ENCODE data around the gene CARD6.
"Not testable (repeated sequence)": the region's sequence is repeated elsewhere in the genome, so short reads cannot be mapped to it uniquely, and the experiment has no call there.

Gene CARD6, protein sequence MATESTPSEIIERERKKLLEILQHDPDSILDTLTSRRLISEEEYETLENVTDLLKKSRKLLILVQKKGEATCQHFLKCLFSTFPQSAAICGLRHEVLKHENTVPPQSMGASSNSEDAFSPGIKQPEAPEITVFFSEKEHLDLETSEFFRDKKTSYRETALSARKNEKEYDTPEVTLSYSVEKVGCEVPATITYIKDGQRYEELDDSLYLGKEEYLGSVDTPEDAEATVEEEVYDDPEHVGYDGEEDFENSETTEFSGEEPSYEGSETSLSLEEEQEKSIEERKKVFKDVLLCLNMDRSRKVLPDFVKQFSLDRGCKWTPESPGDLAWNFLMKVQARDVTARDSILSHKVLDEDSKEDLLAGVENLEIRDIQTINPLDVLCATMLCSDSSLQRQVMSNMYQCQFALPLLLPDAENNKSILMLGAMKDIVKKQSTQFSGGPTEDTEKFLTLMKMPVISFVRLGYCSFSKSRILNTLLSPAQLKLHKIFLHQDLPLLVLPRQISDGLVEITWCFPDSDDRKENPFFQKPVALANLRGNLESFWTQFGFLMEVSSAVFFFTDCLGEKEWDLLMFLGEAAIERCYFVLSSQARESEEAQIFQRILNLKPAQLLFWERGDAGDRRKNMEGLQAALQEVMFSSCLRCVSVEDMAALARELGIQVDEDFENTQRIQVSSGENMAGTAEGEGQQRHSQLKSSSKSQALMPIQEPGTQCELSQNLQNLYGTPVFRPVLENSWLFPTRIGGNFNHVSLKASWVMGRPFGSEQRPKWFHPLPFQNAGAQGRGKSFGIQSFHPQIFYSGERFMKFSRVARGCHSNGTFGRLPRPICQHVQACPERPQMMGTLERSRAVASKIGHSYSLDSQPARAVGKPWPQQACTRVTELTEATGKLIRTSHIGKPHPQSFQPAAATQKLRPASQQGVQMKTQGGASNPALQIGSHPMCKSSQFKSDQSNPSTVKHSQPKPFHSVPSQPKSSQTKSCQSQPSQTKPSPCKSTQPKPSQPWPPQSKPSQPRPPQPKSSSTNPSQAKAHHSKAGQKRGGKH

DNA sequence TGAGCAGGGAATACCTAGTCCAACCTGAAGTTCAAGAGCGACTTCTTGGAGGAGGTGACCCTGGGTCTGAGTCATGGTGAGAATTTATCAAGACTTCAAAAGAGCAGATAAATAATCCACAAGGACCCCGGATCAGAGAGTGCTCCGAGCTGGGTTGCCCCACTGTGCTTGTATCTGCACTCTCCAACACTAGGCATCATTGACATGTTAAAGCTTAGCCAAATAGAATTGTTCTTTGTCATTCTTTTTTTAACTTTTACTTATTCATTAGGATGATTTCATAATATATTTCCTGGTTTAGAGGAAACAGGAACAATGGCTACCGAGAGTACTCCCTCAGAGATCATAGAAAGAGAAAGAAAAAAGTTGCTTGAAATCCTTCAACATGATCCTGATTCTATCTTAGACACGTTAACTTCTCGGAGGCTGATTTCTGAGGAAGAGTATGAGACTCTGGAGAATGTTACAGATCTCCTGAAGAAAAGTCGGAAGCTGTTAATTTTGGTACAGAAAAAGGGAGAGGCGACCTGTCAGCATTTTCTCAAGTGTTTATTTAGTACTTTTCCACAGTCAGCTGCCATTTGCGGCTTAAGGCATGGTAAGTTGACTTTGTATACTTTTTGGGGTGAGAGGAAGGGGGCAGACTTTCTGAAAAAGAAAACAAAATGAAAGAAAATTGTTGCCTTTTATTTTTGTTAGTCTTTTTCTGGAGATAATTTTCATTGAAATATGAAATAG, at the start of gene CARD6:
Gene CARD6 (plus strand): TSS at position 300 of the 738 bp plus-strand sequence. CDS start 16 bp downstream, at position 316.
- no peak for DNase-seq

DNA sequence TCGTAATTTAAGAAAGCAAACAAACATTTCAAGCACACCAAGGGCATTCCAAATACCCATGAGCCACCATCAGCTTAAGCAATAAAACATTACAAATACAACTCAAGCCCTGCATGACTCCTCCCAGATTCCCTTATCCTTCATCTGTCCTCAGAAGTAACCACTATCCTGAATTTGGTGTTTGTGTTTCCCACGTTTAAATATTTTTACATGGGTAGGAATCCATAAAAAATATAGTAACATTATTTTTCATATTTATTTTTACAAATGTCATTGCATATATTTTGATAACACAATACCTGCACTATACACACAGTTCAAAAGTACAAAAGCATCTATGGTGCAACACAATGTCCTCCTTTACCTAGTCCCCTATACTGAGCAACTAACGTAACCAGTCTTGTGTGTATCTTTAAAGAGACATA, 49.4 kb upstream of the CARD6 start:
- DNase-seq, result no peak

DNA sequence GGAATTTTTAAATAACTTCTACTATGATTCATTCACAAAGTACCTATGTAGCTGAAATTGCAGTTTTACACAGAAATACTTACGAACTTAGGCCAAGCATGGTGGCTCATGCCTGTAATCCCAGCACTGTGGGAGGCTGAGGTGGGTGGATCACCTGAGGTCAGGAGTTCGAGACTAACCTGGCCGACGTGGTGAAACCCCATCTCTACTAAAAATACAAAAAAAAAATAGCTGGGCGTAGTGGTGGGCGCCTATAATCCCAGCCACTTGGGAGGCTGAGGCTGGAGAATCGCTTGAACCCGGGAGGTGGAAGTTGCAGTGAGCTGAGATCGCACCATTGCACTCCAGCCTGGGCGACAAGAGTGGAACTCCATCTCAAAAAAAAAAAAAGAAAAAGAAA, 48.5 kb upstream of the CARD6 start:
- not testable (repeated sequence) for DNase-seq

DNA sequence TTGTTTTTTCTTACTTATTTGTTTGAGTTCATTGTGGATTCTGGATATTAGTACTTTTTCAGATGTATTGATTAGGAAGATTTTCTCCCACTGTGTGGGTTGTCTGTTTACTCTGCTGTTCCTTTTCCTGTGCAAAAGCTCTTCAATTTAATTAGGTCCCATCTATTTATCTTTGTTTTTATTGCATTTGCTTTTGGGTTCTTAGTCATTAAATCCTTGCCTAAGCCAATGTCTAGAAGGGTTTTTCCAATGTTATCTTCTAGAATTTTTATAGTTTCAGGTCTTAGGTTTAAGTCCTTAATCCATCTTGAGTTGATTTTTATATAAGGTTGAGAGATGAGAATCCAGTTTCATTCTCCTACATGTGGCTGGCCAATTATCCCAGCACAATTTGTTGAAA, 46.8 kb upstream of the CARD6 start:
- DNase-seq, result not testable (repeated sequence)

DNA sequence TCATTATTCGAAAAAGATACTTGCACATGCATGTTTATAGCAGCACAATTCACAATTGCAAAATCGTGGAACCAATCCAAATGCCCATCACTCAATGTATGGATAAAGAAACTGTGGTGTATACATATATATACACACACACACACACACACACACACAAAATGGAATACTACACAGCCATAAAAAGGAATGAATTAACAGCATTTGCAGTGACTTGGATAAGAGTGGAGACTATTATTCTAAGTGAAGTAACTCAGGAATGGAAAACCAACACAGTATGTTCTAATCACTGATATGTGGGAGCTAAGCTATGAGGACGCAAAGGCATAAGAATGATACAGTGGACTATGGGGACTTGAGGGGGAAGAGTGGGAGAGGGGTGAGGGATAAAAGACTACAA, 46.3 kb upstream of the CARD6 start:
- not testable (repeated sequence) for DNase-seq

DNA sequence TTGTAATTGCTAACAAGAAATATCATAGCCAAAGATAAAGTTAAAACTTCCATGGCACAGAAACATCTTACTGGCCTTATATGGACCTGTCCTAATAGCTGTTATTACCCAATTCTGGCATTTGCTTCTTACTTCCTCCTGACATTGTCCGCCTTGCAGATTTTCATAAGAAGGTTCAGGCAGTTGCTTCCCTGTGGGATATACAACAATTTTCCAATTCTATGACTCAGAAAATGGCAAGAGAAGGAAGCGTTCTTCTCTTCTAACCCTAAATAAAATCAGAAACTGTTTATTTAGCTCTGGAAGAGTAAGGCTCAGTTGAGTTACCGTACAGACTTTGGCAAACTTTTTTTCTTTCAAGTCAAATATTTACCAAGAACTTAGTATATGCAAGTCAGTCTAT, 44.7 kb upstream of the CARD6 start:
- no peak for DNase-seq

DNA sequence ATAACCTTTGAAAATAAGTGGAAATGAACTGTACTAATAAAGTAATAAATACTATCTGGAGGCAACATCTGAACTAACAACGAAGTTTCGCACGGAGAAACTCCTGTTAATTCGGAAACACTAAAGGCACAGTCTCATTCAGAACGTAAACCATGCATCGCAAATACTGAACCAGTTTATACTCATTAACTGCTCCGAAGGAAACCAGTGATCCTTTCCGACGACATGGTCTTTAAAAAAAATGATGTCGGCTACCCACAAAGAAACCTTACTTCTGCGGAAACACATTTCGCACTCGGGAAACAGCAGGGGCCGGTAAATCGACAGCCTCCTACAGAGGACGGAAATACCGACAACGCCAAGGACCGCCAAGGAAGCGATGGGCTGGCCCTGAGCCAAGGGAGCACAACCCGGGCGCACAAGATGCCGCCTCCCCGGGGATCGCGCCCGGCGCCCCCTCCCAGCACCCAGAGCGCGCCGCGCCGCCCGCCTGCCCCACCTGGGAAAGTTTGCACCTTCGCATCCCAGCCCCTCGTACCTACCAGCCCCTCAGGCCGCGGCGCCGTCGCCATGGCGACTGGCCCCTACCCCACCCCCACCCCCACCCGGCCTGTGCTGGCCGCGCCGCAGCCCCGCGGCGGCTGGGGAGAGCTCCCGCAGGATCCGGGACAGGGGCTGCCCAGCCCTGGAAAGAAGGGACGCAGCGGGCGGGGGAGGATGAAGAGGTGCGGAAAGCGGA, 43.7 kb upstream of the CARD6 start:
- DNase-seq, result peak; percentile 81

DNA sequence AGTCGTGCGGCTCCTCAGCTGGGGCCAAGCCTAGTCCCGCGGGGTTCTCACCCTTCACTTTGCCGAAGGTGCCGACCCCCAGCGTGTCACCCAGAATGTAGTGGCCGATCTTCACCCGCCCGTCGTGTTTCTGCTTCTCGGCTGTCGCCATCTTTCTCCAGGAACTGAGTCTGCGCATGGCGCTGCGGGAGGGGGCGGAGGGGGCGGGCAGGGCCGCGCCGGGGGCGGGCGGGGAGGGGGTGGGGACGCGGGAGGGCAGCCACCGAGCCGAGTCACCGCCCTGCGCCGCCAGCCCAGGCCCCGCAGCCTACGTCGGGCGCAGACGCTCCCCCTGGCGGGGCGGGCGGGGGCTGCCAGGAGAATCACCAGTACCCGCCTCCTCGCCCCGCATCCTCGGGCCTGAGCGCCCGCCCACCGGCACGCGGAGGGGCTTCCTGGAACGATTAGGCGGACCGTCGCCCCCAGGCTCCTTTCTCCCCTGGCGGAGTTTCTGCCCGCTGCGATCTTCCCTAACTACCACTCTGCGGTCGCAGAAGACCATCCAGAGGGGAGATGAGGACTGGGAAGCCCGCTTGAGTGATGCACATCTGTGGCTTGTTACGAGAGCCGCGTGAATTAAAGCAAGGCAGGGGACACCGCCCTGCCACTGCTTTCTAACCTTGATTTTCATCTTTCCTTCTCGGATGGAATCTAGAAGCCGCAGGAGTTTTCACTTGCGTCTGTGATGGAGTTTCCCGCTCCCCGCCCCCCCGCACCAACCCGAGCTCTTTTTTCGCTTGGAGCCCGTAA, 43.0 kb upstream of the CARD6 start, which contains the start of gene PRKAA1:
Gene PRKAA1 (minus strand): TSS at position 363 of the 789 bp plus-strand sequence. CDS start 185 bp downstream, at position 178.
- peak; percentile 91 for DNase-seq

DNA sequence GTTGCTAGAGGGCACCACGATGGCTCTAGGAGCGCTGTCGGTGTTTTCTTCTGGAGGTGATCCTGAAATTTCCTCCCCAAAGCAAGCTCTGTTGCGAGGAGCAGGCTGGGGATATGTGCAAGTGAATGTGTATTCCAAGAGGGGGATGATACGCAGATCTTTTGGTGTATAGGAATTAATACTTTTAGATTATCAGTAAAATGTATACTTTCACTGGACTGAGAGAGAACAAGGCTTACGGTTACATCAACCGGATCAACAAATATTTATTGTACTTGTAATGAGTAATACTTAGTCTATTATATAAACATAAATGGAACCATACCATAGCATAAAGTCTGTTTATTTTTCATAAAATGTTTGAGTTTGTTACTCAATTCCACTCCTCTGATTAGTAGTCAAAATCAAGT, 42.4 kb upstream of the CARD6 start:
- DNase-seq, result no peak

DNA sequence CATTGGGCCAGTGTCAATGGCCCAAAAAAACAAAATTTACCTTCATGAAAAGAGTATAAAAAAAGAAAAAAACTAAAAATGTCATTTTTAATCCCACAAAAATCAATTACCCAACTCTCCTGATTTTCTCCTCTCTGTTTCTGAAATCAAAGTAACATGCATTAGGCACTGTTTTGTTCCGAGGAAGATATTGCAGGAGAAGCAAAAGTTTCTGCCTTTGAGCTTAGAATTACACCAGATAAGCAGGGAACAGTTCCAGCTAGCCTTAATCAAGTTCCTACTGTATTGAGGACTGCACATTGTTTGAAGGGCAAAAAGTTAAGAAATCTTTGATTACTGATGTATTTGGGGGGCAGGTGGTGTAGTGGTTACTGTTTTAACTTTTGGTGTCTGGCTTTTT, 41.9 kb upstream of the CARD6 start:
- no peak for DNase-seq

DNA sequence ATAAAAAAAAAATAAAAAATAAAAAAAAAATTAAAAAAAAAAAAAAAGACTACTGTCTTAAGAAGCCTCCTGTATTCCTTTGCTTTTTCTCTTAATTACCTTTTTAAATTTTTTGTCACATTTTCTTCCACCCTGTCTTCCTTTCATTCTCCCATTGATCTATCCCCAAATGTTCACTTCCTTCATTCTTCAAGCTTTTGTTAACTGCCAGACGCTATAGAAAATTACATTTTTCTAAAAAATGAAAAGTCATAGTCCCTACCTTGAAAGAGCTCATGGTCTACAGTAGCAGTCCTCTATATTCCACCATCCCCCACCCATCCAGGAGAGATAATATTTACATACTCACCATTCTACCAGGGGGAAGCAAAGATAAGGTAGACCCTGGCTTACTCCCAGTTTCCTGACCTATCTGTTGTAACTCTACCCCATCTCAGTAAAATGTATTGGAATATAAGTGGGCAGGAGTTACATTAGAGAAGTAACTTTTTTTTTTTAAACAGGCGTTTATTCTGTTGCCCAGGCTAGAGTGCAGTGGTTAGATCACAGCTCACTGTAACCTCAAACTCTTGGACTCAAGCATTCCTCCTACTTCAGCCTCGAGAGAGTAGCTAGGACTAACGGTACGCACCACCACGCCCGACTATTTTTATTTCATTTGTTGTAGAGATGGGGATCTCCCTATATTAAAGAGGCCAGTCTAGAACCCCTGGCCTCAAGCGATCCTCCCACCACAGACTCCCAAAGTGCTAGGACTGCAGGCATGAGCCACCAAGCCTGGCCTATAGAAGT, 39.2 kb upstream of the CARD6 start:
- no peak for DNase-seq

DNA sequence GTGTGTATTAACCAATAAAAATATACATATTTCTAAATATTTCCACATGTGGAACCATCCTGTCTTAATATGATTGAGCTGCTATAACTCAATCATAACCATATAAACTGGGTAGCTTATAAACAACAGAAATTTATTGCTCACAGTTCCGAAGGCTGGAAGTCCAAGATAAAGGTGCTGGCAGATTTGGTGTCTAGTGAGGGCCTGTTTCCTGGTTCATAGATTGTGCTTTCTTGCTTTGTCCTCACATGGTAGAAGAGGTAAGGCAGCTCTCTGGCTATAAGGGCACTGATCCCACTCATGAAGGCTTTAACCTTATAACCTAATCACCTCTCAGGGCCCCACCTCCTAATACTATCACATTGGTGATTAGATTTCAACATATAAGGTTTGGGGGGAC, 29.0 kb upstream of the CARD6 start:
- no peak for DNase-seq

DNA sequence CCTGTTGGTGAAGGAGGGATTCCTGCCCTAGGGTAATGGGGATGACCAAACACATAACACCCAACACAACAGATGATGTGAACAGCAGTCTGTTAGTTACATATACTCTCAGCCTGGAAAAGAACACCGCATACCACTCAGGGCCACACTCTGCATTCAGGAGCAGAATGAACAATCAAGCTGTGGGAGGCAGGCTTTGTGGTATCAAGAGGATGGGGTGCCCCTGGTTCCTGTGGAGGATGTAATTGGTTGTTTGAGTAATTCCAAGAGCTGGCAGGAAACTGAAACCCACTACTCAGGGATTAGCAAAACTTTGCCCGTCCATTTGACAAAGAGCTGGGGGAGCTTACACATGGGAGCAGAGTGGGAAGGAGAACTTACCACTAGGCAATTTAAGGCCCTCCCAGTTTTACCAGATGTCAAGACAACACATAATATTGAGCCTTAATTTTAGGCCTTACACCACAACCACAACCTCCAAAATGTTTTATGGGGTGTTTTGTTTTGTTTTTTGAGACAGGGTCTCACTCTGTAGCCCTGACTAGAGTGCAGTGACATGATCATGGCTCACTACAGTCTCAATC, 27.4 kb upstream of the CARD6 start:
- no peak for DNase-seq

DNA sequence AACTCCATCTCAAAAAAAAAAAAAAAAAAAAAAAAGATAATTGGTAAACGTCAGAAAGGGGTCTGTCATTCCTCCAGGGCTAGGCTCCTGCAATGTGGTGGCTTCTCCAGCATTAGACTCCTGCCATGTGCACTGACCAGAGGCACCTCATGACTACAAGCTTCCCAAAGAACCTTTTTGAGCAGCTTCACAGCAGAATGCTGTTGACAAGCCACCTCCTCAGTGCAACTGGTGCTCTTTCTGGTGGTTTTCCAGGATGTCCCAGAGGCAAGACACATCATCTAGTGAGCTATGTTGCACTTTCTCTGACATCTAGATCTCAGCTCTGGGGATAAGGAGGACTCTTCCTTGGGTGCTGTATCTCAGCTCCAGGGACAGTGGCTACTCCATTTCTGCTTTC, 17.7 kb upstream of the CARD6 start:
- DNase-seq, result no peak

DNA sequence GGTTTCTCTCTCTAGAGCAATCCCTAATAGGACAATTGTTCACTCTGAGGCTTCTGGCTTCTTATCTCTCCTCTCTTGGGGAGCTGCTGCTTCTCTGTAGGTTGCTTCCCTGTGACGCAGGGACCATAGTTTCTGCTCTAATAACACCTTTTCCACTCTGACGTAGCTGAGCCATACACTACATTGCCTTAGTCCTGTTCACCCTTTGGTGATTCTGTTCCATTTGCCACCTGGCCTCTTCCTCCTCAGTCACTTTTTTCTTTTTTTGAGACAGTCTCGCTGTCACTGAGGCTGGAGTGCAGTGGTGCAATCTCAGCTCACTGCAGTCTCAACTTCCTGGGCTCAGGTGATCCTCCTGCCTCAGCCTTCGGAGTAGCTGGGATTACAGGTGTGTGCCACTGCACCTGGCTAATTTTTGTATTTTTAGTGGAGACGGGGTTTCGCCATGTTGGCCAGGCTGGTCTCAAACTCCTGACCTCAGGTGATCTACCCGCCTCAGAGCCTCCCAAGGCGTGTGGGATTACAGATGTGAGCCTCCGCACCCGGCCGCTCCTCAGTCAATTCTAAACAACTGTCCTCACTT, 15.6 kb upstream of the CARD6 start:
- DNase-seq, result not testable (repeated sequence)

DNA sequence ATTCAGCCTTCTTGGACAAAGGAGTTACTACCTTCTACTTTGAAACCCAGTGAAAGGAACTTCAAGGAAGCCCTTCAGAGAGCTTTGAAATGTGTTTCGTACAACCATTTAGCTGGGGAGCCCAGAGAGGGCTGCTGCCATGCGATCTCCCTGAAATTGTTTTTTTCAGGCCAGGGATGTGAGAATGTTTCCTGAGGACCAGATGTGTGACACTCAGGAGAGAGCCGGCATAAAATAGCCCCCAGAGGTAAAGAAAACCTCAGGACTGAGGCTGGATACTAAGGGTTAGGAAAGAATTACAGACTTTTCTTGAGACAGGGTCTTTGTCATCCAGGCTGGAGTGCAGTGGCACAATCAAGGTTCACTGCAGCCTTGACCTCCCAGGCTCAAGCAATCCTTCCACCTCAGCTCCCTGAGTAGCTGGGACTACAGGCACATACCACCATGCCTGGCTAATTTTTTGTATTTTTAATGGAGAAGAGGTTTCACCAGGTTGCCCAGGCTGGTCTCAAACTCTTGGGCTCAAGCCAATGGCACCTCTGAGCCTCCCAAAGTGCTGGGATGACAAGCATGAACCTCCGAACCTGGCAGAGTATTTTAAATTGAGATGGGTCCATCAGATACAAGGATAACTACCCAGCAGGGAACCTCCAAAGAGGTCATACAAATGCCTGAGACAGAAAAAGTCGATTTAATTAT, 14.5 kb upstream of the CARD6 start:
- DNase-seq, result no peak

DNA sequence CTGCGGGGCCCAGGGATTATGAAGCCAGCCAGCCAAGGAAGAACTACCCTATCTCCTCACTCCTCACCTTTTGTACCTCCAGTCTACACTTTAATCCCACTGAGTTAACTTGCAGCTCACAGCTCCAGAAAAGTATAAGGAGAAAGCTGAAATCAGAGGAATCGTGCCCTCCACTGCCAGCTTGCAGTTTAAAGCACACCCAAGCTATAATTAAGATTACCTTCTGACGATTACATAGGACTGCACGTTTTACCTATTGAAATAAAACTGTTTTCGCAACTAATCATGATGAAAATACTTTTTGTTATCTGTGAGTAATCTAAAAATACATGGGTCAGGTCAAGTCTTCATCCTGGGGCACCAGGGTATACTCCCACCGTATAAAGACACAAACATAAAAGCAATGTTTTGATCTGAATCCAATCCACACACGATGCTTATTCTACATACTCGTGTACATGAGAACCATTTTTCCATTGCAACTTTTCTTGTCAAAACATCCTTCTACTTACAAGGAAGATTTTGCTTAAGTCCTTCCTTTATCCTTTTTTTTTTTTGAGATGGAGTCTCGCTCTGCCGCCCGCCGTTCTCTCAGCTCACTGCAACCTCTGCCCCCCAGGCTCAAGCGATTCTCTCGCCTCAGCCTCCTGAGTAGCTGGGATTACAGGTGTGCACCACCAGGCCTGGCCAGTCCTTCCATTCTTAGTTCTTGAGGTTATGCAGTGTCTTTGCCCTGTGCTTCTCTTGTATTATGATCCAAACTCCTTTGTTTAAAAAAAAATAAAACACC, 13.8 kb upstream of the CARD6 start:
- DNase-seq, result no peak
